ENCODE measurements around the gene CDC42SE2. TPM values are rescaled to one million over a fixed set of nuclear protein-coding genes. Genes with fewer than 3 reads are reported as not detected.

CDC42SE2 gene
- total and polyA plus RNA-seq, 2 experiments from 2014 or later = 24.2 to 36.2 TPM

GRCh38 chr5:131304414-131304813 lies 40.6 kb downstream of the CDC42SE2 start (continued):
- TF ChIP-seq, protein P1, sequence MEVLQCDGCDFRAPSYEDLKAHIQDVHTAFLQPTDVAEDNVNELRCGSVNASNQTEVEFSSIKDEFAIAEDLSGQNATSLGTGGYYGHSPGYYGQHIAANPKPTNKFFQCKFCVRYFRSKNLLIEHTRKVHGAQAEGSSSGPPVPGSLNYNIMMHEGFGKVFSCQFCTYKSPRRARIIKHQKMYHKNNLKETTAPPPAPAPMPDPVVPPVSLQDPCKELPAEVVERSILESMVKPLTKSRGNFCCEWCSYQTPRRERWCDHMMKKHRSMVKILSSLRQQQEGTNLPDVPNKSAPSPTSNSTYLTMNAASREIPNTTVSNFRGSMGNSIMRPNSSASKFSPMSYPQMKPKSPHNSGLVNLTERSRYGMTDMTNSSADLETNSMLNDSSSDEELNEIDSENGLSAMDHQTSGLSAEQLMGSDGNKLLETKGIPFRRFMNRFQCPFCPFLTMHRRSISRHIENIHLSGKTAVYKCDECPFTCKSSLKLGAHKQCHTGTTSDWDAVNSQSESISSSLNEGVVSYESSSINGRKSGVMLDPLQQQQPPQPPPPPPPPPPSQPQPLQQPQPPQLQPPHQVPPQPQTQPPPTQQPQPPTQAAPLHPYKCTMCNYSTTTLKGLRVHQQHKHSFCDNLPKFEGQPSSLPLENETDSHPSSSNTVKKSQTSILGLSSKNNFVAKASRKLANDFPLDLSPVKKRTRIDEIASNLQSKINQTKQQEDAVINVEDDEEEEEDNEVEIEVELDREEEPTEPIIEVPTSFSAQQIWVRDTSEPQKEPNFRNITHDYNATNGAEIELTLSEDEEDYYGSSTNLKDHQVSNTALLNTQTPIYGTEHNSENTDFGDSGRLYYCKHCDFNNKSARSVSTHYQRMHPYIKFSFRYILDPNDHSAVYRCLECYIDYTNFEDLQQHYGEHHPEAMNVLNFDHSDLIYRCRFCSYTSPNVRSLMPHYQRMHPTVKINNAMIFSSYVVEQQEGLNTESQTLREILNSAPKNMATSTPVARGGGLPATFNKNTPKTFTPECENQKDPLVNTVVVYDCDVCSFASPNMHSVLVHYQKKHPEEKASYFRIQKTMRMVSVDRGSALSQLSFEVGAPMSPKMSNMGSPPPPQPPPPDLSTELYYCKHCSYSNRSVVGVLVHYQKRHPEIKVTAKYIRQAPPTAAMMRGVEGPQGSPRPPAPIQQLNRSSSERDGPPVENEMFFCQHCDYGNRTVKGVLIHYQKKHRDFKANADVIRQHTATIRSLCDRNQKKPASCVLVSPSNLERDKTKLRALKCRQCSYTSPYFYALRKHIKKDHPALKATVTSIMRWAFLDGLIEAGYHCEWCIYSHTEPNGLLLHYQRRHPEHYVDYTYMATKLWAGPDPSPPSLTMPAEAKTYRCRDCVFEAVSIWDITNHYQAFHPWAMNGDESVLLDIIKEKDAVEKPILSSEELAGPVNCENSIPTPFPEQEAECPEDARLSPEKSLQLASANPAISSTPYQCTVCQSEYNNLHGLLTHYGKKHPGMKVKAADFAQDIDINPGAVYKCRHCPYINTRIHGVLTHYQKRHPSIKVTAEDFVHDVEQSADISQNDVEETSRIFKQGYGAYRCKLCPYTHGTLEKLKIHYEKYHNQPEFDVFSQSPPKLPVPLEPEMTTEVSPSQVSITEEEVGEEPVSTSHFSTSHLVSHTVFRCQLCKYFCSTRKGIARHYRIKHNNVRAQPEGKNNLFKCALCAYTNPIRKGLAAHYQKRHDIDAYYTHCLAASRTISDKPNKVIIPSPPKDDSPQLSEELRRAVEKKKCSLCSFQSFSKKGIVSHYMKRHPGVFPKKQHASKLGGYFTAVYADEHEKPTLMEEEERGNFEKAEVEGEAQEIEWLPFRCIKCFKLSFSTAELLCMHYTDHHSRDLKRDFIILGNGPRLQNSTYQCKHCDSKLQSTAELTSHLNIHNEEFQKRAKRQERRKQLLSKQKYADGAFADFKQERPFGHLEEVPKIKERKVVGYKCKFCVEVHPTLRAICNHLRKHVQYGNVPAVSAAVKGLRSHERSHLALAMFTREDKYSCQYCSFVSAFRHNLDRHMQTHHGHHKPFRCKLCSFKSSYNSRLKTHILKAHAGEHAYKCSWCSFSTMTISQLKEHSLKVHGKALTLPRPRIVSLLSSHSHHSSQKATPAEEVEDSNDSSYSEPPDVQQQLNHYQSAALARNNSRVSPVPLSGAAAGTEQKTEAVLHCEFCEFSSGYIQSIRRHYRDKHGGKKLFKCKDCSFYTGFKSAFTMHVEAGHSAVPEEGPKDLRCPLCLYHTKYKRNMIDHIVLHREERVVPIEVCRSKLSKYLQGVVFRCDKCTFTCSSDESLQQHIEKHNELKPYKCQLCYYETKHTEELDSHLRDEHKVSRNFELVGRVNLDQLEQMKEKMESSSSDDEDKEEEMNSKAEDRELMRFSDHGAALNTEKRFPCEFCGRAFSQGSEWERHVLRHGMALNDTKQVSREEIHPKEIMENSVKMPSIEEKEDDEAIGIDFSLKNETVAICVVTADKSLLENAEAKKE (CRISPR knock-in tag; IDR thresholded peaks at IDR 0.05) = no peak
- TF ChIP-seq CREB1 (CRISPR knock-in tag; IDR thresholded peaks at IDR 0.05; ENCODE audit: low read depth) (no peak), REST (IDR thresholded peaks at IDR 0.05; ENCODE audit: unreplicated experiment) (no peak), JUNB (IDR thresholded peaks at IDR 0.05; ENCODE audit: unreplicated experiment) (no peak)

GRCh38 chr5:131305138-131305689 lies 41.4 kb downstream of the CDC42SE2 start:
- ATAC-seq (no peak), DNase-seq (ENCODE audit: low spot score) (no peak)
- no peaks in the 10 kb centered on the region for H3K27me3 Mint-ChIP-seq (ENCODE audit: insufficient read depth, low read depth, poor library complexity)
- Histone ChIP-seq H3K4me1 (ENCODE audit: insufficient read depth) (no peaks in the 10 kb centered on the region), H3K27ac (ENCODE audit: low read depth) (no peak overlapping the region), H4K20me1 (replicated peaks; ENCODE audit: insufficient read depth) (no peaks in the 10 kb centered on the region), H3K4me2 (no peak overlapping the region), H3K36me3 (ENCODE audit: insufficient read depth) (no peaks in the 10 kb centered on the region), H3K4me3 (no peak overlapping the region), H3K79me2 (replicated peaks; ENCODE audit: insufficient read depth) (peaks cover 78% of the 10 kb centered on the region), H3F3A (replicated peaks; ENCODE audit: low read depth) (no peaks in the 10 kb centered on the region), H3K9me2 (ENCODE audit: insufficient read depth) (no peaks in the 10 kb centered on the region), H3K27me3 (ENCODE audit: insufficient read depth) (no peaks in the 10 kb centered on the region), H2AFZ (no peak overlapping the region)
- peaks cover 6% of the 10 kb centered on the region; the same call in 2 of the 3 replicates for H3K36me3 Mint-ChIP-seq (ENCODE audit: low read depth)
- no peaks in the 10 kb centered on the region for H3K4me1 Mint-ChIP-seq
- H3K9me3 Mint-ChIP-seq = peaks cover 4% of the 10 kb centered on the region; the same call in 2 of the 3 replicates
- H3K27ac Mint-ChIP-seq = no peak overlapping the region; the same call in 1 of the 2 replicates
- H3K4me3 Mint-ChIP-seq = no peak overlapping the region
- TF ChIP-seq, protein P1 (CRISPR knock-in tag; IDR thresholded peaks at IDR 0.05) = no peak
- TF ChIP-seq ZNF114 (CRISPR knock-in tag; IDR thresholded peaks at IDR 0.05) = no peak
